Fibroblast of villous mesenchyme (primary cell): Measurements from ENCODE around the gene UBAP2L. TPM values are rescaled to one million over a fixed set of nuclear protein-coding genes. Genes with fewer than 3 reads are reported as not detected.
"Not testable (repeated sequence)": the region's sequence is repeated elsewhere in the genome, so short reads cannot be mapped to it uniquely, and the experiment has no call there.

Experiments
- DNase-seq: peaks from one replicate; pipeline ENCODE4 v3.0.0-alpha.2; 2010; ENCODE audit warnings: low read depth
- H3K4me3 ChIP-seq: 2 replicates; pipeline ENCODE4 v1.5.1; 2011; ENCODE audit warnings: low read depth, mild to moderate bottlenecking, low read length
- CTCF ChIP-seq: IDR thresholded peaks from 2 replicates; pipeline ENCODE4 v1.5.1; 2012; ENCODE audit warnings: low read depth, mild to moderate bottlenecking, low read length; ENCODE audit not compliant: insufficient read depth
- small RNA-seq: library from RNA; depleted of rRNA; stranded (forward); fragments of <200 nt; gene quantifications from one replicate; pipeline ENCODE3, GENCODE V24; 2012
- total RNA-seq: library from RNA; depleted of rRNA; stranded (reverse); fragments of >200 nt; gene quantifications from 2 replicates; pipeline ENCODE4 v1.2.3, GENCODE V29; 2012

UBAP2L gene
- total RNA-seq, 1 donor: 126 TPM

GRCh38 chr1:154313066-154313356, 92.3 kb downstream of the UBAP2L start:
- TF ChIP-seq CTCF: no peak
- no peak for DNase-seq
- no peak overlapping the region for H3K4me3 ChIP-seq

GRCh38 chr1:154314226-154314625, 93.5 kb downstream of the UBAP2L start:
- H3K4me3 ChIP-seq, DNase-seq: not testable (repeated sequence)

GRCh38 chr1:154316704-154317103, 95.9 kb downstream of the UBAP2L start:
- DNase-seq: no peak
- TF ChIP-seq CTCF: no peak
- no peak overlapping the region for H3K4me3 ChIP-seq

GRCh38 chr1:154318386-154318785, 97.6 kb downstream of the UBAP2L start:
- no peak for DNase-seq
- no peak overlapping the region for H3K4me3 ChIP-seq
- TF ChIP-seq CTCF: no peak

Small RNA genes within 50 kb of the gene (small RNA-seq; reads per million reads assigned to genes)
- gene MIR190B: 3.4 reads per million, percentile 72 among the genes with 10 or more reads in this experiment
- not detected for gene RF00273
- not detected for gene RNU6-121P
- gene RNU6-239P: not detected
- not detected for gene SNORA58B

Other genes with a start within 250 kb of the UBAP2L start
- 128 and 135 TPM in 2 replicates for gene JTB, start 243.3 kb upstream of the UBAP2L start, total RNA-seq
- 36.7 and 37.7 TPM in 2 replicates for gene RAB13, start 234.6 kb upstream of the UBAP2L start, total RNA-seq
- 1,538 and 2,013 TPM in 2 replicates for gene RPS27, start 230.2 kb upstream of the UBAP2L start, total RNA-seq
- gene NUP210L, start 65.9 kb upstream of the UBAP2L start, total RNA-seq: under 0.01 TPM in 1 of 2 replicates, not detected in the other
- gene TPM3, start 28.9 kb upstream of the UBAP2L start, total RNA-seq: 333 and 503 TPM in 2 replicates
- gene CFAP141, start 14.6 kb upstream of the UBAP2L start, total RNA-seq: not detected in 2 replicates
- 153 and 165 TPM in 2 replicates for gene HAX1, start 51.7 kb downstream of the UBAP2L start, total RNA-seq
- not detected in 2 replicates for gene AQP10, start 100.1 kb downstream of the UBAP2L start, total RNA-seq
- 107 and 155 TPM in 2 replicates for gene ATP8B2, start 104.6 kb downstream of the UBAP2L start, total RNA-seq
- 11.6 and 30.2 TPM in 2 replicates for gene IL6R, start 184.4 kb downstream of the UBAP2L start, total RNA-seq